Thyroid gland (tissue), 4 donors: Measurements from ENCODE around the gene STK38. TPM values are rescaled to one million over a fixed set of nuclear protein-coding genes. Genes with fewer than 3 reads are reported as not detected.
"Not testable (repeated sequence)": the region's sequence is repeated elsewhere in the genome, so short reads cannot be mapped to it uniquely, and the experiment has no call there.

Experiments used
- DNase-seq, 2 donors: peaks; one replicate each; pipeline ENCODE4 v3.0.0-alpha.2; 2019
- H3K27ac ChIP-seq, 3 donors: fragments of 200-600 bp; sonication (generic); 1 replicate in 2 of 3; 2 replicates in 1 of 3; pipeline ENCODE4 v1.5.1; 2016 to 2019; ENCODE audit warnings: mild to moderate bottlenecking in 1 of 3, moderate library complexity in 1 of 3
- H3K27me3 ChIP-seq: fragments of 200-600 bp; sonication (generic); one replicate; pipeline ENCODE4 v1.5.1; 2019
- H3K36me3 ChIP-seq, 2 donors: fragments of 200-600 bp; sonication (generic); one replicate each; pipeline ENCODE4 v1.5.1; 2016 to 2019
- H3K4me1 ChIP-seq, 2 donors: fragments of 200-600 bp; sonication (generic); one replicate each; pipeline ENCODE4 v1.5.1; 2017 to 2019
- H3K4me3 ChIP-seq, 3 donors: fragments of 200-600 bp; sonication (generic); replicated peaks in 1 of 3; 1 replicate in 2 of 3; 2 replicates in 1 of 3; pipeline ENCODE4 v1.5.1; 2016; ENCODE audit warnings: mild to moderate bottlenecking in 1 of 3
- H3K9me3 ChIP-seq: fragments of 200-600 bp; sonication (generic); one replicate; pipeline ENCODE4 v1.5.1; 2017
- CTCF ChIP-seq, 6 experiments: fragments of 200-600 bp in 3 of 6; fragments of 450-650 bp in 3 of 6; sonication (generic) in 3 of 6; IDR thresholded peaks; one replicate each; pipeline ENCODE4 v1.5.1; 2016 to 2019; ENCODE audit warnings: antibody characterized with exemption in 6 of 6, mild to moderate bottlenecking in 2 of 6, inconsistent platforms in 1 of 6, moderate library complexity in 1 of 6
- POLR2A ChIP-seq, 2 donors: fragments of 450-650 bp; IDR thresholded peaks; one replicate each; pipeline ENCODE4 v1.6.1; 2017; ENCODE audit warnings: antibody characterized with exemption in 2 of 2, mild to moderate bottlenecking in 2 of 2, moderate library complexity in 1 of 2
- WGBS, 2 donors: methylation state at CpG; one replicate each; pipeline ENCODE4 v1.1.5; 2017; 5-methylcytosine and 5-hydroxymethylcytosine counted together
- intact Hi-C: fragments of 100-400 bp; cut with DNase I; formaldehyde crosslinking; loops from one replicate; pipeline ENCODE4 v1.15.1; 2023
- total RNA-seq, 4 donors: library from RNA; depleted of rRNA; stranded (reverse); fragments of >200 nt; gene quantifications; one replicate each; pipeline ENCODE4 v1.2.3, GENCODE V29; 2016

STK38 gene
- total RNA-seq, 4 donors from 2014 or later: 11.9 to 21.9 (median 14.1) TPM

GRCh38 chr6:36484736-36485135 lies 62.5 kb downstream of the STK38 start:
- no peak overlapping the region for H3K27ac ChIP-seq
- no peak for TF ChIP-seq CTCF (IDR thresholded peaks at IDR 0.05)
- TF ChIP-seq POLR2A (IDR thresholded peaks at IDR 0.05): no peak
- peaks cover 27 to 33% of the 10 kb centered on the region in 2 donors for H3K36me3 ChIP-seq
- H3K4me1 ChIP-seq: peaks cover 8 to 10% of the 10 kb centered on the region in 2 donors
- no peak for DNase-seq
- WGBS, 2 donors: 94 to 95% methylated on average over 5 of the region's 5 CpGs
- intact Hi-C loops: no loop called here
- H3K9me3 ChIP-seq: no peaks in the 10 kb centered on the region
- H3K4me3 ChIP-seq: no peak overlapping the region
- H3K27me3 ChIP-seq: no peaks in the 10 kb centered on the region

GRCh38 chr6:36483326-36483725 lies 64.0 kb downstream of the STK38 start:
- intact Hi-C loops: not testable (repeated sequence)
- 97 to 99% methylated on average over 5 of the region's 5 CpGs for whole genome bisulfite sequencing, 2 donors

GRCh38 chr6:36479256-36479655 lies 68.0 kb downstream of the STK38 start:
- Histone ChIP-seq H3K4me3 (no peak overlapping the region), H3K36me3 (peaks cover 11 to 12% of the 10 kb centered on the region in 2 donors), H3K27ac (no peak overlapping the region), H3K27me3 (no peaks in the 10 kb centered on the region), H3K4me1 (no peaks in the 10 kb centered on the region), H3K9me3 (no peaks in the 10 kb centered on the region)
- TF ChIP-seq POLR2A (IDR thresholded peaks at IDR 0.05) (no peak), CTCF (IDR thresholded peaks at IDR 0.05) (no peak)
- DNase-seq: no peak
- intact Hi-C loops: no loop called here
- 75 to 79% methylated on average over 1 of the region's 1 CpG for WGBS, 2 donors

More at GRCh38 chr6:36483326-36483725, 64.0 kb downstream of the STK38 start:
- not testable (repeated sequence) for H3K27ac ChIP-seq, H3K27me3 ChIP-seq, H3K4me1 ChIP-seq, H3K9me3 ChIP-seq, DNase-seq, H3K4me3 ChIP-seq
- peaks cover 29 to 35% of the 10 kb centered on the region in 2 donors for H3K36me3 ChIP-seq

- Histone ChIP-seq H3K27me3 (no peaks in the 10 kb centered on the region), H3K27ac (no peak overlapping the region), H3K36me3 (peaks cover 11 to 13% of the 10 kb centered on the region in 2 donors), H3K4me1 (no peaks in the 10 kb centered on the region), H3K4me3 (no peak overlapping the region), H3K9me3 (no peaks in the 10 kb centered on the region)
- no peak for TF ChIP-seq POLR2A (IDR thresholded peaks at IDR 0.05)
- no peak for TF ChIP-seq CTCF (IDR thresholded peaks at IDR 0.05)
- intact Hi-C loops: no loop called here
- 84 to 93% methylated on average over 2 of the region's 2 CpGs for WGBS, 2 donors
- no peak for DNase-seq
Observed at GRCh38 chr6:36478051-36478526, 69.2 kb downstream of the STK38 start.

GRCh38 chr6:36469946-36470345 lies 77.3 kb downstream of the STK38 start:
- TF ChIP-seq POLR2A (IDR thresholded peaks at IDR 0.05) (no peak), CTCF (IDR thresholded peaks at IDR 0.05) (no peak)
- intact Hi-C loops: no loop called here
- 92 to 97% methylated on average over 3 of the region's 3 CpGs for WGBS, 2 donors
- no peak overlapping the region for H3K27ac ChIP-seq
- no peaks in the 10 kb centered on the region for H3K9me3 ChIP-seq
- DNase-seq: no peak
- H3K4me3 ChIP-seq: no peak overlapping the region
- no peaks in the 10 kb centered on the region for H3K4me1 ChIP-seq
- H3K27me3 ChIP-seq: no peaks in the 10 kb centered on the region
- peaks cover 5 to 7% of the 10 kb centered on the region in 2 donors for H3K36me3 ChIP-seq
